Medulla oblongata (tissue), 1 donor: ENCODE measurements around the gene SLIT3.

Source experiments
- DNase-seq: peaks from one replicate; pipeline ENCODE4 v3.0.0-alpha.2; 2015; ENCODE audit errors: extremely low spot score

Gene SLIT3

DNA sequence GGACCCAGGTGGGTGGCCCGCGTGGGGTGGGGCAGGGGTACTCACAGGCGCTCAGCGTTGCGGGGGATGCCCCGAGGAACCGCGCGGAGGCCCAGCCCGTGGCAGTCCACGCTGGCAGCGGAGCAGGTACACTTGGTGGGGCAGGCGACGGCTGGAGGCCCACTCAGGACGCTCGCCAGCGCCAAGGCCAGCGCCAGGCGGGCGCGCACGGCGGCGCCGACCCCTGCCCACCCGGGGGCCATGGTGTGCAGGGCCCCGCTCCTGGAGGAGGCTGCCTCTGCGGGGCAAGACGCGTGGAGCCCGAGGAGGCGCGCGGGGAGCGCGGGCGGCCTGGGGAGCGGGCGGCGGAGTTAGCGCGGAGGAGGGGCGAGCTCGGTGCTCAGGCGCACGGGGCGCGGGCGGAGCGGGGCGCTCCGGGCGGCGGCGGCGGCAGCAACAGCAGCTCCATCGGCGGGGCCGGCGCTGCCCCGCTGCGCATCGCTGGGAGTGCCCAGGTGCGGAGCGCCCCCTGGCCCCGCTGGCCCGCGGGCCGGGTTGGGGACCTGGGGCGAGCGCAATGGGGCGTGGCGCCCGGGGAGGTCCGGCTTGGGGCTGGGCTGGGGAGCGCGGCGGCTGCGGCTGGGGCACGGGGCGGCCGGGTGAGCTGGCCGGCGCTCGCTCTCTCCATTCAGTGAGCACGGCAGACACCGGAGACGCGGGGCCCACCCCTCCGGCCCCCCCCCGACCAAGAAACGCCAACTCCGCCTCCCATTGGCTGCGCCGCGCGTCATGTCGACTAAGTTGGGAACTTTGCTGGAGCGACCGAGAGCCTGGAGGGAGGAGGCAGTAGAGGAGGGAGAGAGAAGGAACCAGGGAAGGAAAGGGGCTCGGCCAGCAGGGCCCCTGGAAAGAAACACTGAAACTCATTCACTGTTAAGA lies at the start of gene SLIT3:
TSS of gene SLIT3 (minus strand) at position 672 of the 918 bp plus-strand sequence. CDS start at position 242, 430 bp downstream.
- DNase-seq, result no peak

DNA sequence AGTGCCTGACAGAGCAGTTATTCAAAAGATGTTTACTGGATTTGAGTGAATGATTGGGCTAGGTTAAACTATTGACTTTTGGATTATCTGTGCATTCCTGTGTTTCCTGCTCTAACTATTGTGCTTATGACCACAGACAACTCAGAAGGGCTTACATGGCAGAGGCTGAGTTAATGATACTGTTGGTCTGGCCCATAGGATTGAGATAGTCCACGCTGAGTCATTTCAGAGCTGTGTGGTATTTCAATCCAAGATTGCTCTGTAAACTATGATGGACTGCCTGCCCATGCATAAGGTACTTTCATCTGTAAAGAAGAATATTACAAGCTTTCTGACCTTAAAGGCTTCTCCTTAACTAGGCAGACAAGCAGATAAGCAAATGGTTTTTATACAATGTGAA lies 49.1 kb upstream of the SLIT3 start:
- DNase-seq, result no peak

DNA sequence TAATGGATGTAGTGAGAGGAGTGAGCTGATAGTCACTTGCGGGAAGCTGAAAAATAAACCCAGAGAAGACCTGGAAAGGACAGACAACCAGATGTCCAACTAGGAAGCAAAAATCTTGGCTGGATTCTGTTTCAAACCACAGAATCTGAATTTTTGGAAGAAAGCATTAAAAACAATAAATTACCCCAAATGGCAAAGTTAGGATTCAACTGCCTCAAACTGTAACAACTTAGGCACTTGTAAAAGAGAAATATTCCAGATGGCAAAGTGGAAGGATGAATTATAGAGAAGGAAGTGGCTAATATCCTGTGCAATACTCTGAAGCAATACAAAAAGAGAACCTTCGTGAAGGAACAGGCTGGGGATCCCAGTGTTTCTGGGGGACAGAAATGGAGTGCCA lies 46.8 kb upstream of the SLIT3 start:
- DNase-seq, result no peak

DNA sequence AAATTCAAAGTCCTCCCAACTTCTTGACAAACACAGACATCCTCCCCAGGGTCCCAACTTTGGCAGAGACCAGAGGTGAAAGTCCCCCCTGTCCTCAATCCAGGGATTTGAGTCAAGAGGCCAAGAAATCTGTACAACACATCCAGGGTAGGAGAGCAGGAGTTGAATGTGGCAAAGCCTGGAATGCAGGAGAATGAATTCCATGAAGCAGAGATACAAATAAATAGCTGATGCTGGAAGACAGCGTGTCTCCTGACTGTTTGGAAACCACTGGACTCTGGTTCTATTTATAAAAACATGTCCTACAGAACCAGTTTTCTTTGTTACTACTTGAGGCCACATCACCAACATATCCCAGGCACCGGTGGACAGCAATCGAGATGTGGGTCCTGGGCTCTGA lies 43.7 kb upstream of the SLIT3 start:
- DNase-seq, result no peak

DNA sequence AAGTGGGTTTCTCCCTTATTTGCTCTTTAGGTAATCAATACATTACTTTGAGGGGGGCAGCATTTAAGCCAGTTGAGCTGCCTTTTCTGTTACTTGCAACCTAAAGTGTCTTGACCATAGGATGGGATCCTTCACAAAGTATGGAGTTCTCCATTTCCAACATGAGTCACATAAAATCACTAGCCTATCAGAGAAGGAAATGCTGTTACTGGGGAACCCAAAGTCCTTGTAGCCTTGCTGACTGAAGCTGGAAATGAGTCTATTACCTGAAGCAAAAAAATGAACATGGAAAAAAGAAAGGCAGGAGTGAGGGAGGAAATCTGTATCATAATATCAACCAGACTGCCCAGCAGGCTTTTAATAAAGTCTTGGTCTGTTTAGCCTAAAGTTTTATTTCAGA lies 42.8 kb upstream of the SLIT3 start:
- no peak for DNase-seq

DNA sequence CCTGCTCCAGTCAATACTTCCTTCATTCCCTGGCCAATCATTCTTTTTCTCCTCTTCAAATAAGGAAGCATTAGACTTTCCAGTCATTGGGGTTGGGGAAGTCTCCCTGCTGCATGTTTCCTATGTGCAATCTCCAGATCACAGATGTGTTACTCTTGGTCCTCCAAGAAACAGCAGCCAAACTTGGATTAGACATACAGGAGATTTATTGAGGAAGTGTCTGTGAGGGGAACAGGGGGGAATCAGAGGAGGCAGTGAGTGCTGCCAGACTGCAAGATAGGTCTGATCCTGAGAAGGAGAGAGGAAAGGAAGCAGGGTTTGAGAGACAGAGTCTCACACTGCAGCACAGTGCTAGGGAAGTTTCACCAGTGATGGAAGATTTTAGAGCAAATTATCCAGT lies 40.6 kb upstream of the SLIT3 start:
- no peak for DNase-seq

DNA sequence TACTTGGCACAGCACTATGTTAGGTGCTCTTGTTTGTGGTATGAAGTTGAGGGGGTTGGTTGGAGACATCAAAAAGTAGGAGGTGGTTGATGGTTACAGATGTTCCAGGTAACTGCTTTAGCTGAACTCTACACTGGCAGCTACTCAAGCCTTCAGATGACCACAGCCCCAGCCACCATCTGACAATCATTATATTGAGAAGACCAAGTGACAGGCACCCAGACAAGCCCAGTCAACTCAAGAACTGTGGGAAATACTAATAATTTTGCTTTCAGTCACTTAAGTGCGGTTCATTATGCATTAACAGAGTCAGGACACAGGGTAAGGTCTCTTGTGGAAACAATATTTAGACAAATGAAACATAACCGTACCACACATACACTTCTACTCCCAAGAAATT lies 38.9 kb upstream of the SLIT3 start:
- DNase-seq, result no peak

DNA sequence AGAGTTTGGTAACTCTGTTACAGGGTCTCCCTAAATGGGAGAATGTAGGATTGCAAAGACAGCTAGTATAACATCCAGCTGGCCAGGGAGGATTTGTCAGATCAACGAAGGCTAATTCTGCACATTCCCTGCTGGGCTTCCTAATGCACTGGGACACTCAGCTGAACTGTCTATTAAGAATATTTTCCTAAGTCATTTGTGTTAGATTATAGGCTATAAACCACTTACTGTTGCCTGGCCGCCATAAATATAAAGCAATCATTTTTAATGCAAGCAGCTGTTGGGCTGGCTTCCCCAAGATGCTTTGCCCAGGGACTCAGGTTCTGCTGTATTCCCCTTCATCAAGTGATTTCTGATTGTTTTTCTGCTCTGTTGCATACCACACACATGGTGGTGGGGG lies 35.3 kb upstream of the SLIT3 start:
- no peak for DNase-seq

DNA sequence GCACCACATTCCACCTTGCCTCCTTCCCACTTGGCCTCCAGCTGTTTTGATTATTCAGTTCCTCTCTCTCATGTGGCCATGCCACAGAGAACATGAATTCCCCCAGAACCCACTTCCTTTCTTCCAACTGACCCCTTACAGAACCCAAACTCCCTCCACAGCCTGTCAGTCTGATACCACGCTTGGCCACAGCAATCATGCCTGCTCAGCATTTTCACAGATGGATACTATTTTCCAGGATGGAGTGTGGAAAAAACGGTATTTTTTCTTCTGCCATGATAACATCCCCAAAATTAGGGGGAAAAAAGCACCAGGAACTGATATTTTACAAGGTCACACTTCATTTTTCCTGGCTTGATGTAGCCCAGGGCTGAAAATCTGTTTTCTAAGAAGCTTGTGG lies 34.9 kb upstream of the SLIT3 start:
- no peak for DNase-seq

DNA sequence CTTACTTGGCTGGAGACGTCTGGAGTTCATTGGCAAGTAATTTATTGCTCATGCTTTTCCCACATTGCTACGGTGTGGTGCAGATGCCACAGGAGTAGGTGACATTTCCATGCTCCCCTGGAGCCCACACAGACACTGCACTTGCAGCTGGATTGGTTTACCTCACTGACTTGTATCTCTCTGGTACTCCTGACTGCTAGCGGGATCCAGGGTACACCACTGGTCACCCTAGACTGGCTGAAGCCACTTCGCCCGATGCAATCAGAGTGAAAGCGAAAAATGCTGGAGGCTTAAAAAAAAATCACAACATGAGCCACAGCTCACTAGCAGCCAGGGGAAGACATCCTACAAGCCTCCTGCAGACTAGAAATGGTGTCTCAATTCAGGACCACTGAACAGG lies 32.6 kb upstream of the SLIT3 start:
- no peak for DNase-seq

DNA sequence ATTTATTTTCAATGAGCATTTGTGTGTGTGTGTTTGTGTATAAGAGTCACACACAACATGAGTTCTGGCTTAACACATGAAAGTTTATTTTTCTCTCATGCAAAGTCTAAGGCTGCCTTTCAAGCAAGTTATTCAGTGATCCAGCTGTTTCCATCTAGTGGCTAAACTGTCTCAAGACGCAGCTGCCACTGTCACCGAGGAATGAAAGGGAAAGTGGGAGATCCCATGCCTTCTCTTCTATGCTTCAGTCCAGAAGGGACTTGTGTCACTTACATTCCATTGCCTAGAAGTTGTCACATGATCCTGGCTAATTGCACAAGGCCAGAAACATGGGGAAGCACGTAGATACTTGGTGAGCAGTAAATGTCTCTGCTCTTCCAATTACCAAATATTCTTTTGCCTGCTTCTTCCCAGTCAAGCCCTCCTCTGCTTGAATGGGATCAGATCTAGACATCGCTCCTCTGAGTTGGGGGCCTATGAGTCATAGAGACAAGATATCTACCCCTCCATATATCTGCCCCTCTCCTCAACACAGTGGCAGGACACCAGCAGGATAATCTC lies 30.4 kb upstream of the SLIT3 start:
- DNase-seq, result no peak

DNA sequence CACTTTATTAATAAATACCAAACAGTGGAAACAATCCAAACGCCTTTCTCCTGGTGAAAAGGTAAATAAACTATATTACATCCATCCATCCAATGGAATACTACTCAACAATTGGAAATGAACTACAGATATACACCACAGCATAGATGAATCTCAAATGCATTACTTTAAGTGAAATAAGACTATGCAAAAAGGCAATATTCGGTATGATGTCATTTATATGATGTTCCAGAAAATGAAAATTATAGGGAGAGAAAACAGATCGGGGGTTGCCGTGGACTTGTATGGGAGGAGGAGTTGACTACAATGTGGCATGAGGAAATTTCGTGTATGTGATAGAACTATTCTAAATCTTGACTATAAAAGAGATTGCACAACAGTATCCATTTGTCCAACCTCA lies 27.5 kb upstream of the SLIT3 start:
- DNase-seq, result no peak

DNA sequence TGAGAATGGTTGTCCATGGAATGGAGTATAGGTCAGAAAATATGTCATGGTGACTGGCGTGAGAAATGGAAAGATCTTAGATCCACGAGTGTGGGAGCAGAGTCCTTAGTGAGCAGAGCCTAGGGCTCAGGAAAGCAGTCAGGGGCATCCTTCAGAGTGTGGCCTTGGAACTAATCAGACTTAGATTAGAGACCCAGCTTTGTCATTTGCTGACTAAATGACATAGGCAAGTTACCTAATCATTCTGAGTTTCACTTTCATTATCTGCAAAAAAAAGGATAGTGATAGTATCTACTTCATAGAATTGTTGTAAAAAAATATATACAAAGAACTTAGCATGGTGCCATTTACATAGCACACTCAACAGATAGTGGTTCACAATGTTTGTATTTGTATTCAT lies 24.3 kb upstream of the SLIT3 start:
- no peak for DNase-seq

DNA sequence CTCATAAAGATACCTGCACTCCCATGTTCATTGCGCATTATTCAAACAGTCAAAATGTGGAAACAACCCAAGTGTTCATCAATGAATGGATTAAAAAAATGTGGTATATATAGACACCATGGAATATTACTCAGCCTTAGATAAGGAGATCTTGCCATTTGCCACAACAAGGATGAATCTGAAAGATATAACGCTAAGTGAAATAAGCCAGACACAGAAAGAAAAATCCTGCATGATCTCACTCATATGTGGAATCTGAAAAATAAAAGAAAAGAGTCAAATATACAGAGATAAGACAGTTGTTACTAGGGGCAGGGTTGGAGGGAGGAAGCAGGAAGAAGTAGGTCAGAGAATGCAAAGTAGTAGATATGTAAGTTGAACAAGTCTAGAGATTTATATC lies 17.6 kb upstream of the SLIT3 start:
- no peak for DNase-seq

DNA sequence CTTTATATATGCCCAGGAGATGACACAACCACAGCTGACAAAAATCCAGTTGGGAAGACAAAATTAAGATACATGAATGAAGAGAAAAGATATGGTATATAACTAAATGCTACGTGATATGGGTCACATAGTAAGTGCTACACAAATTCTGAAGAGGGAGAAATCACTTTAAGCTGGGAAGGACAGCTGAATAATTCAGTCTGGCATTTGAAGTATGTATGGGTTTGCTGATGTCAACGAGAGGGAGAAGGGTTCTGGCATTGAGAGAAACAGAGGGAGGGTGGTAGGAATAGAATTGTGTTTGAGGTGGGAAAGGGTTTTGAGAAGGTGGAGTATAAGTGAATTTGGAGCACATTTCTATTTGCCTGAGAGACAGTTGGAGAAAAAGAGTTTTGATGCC lies 6.7 kb upstream of the SLIT3 start:
- no peak for DNase-seq

DNA sequence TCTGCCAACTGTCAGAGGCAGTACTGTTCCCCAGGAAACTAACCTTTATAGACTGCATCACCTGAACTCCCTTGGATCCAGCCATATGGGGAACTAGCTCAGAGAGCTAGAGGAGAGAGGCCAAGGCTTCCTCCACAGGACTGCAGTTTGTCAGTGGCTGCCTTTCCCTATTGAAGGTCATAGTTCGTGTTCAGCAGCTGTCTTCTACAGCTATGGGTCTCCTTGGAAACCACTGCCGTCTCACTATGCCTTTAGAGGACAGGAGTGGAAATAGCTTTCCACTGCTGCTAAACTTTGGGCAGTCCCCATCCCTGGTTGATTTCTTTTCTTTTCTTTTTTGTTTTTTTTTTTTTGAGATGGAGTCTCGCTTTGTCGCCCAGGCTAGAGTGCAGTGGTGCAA lies 4.4 kb upstream of the SLIT3 start:
- DNase-seq, result no peak

DNA sequence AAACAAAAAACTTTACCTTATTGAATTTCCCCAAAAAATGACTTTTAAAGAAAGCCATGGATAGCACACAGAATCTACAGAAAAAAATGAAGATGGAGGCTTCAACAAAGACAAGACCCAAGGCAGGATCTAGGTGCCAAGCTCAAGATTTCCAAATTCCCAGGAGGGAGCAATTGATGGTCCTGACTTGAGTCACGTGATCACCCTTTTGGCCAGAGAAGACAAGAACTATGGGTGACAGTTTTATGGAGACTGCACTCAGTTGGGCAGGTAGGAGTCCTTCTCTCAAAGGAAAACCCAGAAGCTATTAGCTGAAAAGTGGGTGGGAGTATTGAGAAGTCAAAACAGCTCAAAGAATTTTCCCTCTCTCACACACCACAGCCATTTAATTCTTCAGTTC lies 3.2 kb upstream of the SLIT3 start:
- DNase-seq, result no peak

DNA sequence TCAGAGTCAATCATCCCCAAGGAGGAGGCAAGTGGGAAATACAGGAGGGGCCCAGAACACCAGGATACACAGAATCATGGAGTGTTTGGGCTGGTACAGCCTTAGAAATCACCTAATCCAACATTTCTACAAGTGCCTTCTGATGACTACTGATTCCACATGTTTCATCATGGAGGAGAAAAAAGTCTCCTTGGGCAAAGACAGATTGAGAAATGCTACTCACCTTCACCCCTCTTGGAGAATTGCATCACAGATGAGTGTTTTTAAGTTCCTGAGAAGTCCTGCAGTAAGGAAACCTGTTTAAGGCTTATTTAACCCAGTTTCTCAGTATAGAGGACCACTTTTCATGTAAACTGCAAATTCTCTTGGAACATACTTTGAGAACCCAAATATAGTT lies 2.2 kb upstream of the SLIT3 start:
- DNase-seq, result no peak

DNA sequence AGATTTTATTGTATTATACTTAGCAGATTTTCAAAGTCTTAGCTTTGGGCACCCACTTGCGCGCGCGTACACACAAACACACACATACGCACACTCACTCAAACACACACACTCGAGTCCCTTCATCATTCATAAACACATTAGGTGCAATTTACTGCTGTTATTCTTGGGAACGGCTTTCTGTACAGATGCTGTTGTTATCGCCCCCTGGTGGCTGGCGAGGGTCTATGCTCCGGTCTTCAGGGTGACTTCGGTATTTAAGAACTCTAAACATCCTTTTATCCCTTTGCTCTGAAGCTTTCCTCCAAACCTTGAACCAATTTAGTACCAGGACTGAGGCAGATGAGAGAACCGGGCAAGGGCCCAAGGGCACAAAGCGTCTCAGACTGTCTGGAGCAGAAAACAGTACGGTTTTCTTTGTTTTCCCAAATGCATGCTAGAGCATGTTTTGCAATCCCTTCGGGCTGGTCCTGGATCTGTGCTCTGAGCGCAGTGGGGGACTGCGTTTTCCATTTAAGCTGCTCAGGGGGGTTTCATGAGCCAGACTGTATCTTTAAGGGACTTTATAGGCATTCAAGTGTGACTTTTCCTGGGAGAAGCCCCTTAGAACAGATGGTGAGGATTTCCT lies 1.7 kb upstream of the SLIT3 start:
- peak; percentile 83 for DNase-seq

DNA sequence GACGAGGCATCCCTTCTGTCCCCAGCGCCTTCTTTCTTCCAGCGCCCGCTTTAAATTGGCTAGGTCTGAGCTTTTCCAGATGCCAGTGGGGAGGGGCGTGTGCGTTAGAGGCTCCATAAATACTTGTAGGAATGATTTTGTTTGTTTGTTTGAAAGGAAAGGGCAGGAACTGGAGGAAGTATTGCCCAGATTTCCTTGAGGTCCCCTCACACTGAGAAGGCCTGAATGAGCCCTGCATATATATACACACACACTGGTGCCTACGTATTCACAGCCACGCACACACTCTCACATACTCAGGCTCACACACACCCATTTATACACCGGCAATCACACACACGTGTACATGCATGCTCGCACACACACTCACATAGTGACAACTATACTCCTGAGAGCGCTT lies 1.0 kb upstream of the SLIT3 start:
- no peak for DNase-seq

DNA sequence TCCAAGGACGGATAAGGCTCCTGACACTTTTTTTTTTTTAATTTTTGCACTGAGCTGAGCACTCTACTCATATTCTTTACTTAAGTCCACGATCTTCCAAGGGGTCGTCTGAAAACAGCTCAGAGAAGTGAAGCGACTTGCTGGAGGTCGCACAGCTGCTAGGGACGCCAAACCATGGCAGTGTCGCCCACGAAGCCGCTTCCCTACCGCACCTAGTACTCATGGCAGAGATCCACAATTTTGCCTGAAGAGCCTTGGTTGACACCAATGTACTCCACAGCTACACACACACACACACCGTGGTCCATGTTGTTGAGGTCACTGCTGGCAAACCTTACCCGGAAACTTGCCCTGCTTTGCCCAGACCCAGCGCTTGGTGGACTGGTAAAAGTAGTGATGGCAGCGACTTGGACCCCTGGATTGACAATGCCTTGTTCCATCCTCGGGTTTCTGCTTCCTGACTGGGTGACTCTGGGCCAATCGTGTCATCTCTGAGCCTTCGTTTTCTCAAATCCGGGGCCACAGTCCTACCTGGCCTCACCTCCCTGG lies 521 bp upstream of the SLIT3 start:
- DNase-seq, result no peak

DNA sequence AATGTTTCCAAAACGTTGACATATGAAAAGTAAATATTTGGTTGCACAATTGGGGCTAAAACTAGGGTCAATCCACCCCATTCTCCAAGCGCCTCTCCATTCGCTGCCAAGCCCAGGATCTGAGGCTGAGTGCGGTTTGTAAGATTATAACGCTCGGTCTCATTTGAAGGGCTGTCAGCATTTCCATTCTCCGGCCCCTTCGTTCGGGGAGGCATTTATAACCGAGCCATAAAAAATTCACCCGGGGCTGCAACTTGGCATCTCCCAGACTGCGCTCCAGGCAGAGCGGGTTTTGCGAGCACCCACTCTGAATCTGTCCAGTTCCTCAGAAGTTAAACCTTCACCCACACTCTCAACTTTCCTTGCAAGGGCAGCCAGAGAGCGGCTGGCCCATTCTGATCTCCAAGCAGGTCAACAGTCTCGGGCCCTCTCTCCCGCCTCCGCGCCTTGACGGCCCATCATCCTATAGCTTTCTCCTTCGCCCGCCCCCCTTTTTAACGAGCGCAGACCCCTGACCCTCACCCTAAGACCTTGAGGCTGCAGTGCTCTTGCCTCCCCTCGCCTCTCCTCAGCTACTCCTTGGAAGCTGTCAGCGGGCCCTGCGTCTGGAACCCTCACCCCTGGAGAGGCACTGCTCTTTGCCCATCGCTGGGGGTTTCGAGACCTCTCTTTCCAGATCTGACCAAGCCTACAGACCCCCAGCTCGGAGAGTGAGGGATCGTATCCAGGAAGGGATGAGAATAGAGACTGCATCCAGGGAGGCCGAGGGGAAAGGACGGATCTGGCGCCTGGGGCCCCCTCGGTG lies 1.1 kb downstream of the SLIT3 start:
- DNase-seq, result no peak
